ENCODE measurements around the gene STK4.

The STK4 gene

GRCh38 chr20:45115829-45116228 is 149.5 kb downstream of the STK4 start:
- no peak for DNase-seq

DNA sequence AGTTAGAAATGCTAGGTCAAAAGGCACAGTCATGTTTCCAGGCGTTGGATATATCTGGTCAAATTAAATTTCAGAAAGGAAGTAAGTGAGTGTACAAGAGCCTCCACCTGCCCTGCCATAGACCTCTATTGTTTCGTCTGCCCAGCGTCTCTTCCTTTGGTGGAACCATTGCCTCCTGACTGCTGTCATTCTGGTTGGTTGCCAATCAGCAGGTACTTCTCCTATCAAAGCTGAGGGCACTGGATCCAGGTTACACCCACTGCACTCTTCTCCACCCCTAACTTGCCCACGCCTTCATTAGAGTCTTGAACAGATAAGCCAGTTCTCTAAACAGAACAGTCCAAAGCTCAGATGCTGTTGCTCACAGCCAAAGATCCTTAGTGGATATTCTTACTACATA is 151.3 kb downstream of the STK4 start:
- DNase-seq, result no peak

DNA sequence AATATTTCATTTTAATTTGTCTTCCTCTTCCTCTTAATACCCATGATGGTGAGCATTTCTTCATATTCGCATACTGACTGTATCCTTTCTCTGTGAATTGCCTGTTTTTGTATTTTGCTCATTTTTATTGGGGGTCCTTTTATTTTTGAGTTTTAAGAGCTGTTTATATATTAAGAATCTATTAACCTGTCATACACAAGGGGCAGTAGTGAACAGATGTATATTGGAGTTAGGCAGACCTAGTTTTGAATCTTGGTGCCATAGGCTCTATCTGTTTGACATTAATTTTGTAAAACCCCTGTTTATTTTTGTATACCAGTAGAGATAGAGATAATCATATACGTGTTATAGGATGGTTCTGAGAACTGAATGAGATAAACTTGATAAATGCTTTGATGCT is 151.7 kb downstream of the STK4 start:
- DNase-seq, result no peak

DNA sequence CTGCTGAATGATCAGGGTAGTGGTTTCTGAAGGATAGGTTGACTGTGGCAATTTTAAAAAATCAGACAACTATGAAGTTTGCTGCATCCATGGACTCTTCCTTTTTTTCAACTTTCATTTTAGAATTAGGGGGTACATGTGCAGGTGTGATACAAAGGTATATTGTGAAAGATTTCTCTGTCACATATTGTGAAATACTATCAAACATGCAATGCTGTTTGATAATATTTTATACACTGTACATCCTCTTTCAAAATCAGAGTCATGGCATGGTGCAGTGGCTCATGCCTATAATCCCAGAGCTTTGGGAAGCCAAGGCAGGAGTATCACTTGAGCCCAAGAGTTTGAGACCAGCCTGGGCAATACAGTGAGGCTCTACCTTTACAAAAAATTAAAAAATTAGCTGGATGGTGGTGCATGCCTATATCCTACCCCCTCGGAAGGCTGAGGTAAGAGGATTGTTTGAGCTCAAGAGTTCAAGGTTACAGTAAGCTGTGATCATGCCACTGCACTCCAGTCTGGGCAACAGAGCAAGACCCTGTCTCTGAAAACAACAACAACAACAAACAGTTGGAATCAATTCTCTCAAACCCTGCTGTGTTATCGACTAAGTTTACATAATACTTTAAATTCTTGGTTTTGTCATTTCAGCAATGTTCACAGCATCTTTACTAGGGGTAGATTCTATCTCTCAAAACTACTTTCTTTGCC is 153.4 kb downstream of the STK4 start:
- no peak for DNase-seq

DNA sequence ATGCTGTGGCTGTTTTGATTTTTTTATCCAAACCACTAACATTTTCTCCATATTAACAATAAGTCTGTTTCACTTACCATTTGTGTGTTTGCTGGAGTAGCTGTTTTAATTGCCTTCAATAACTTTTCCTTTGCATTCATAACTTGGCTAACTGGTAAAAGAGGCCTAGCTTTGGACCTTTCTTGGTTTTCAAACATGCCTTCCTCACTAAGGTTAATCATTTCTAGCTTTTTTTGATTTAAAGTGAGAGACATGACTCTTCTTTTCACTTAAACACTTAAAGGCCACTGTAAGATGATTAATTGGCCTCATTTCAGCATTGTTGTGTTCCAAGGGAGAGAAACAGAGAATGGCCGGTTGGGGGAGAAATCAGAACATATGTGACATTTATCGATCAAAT is 155.1 kb downstream of the STK4 start:
- DNase-seq, result no peak

GRCh38 chr20:45124365-45124764 is 158.1 kb downstream of the STK4 start, which contains the start of gene WFDC12:
TSS of gene WFDC12 (minus strand) at chr20:45124465. CDS start at chr20:45124447, 18 bp downstream.
- no peak for DNase-seq

- no peak for DNase-seq
Measured at GRCh38 chr20:45128099-45128498, 161.8 kb downstream of the STK4 start.
